GM21825 (cell line): ENCODE results near the gene TMEM175.
"Not testable (repeated sequence)": the region's sequence is repeated elsewhere in the genome, so short reads cannot be mapped to it uniquely, and the experiment has no call there.

Experiments used
- ATAC-seq: cut with Tn5 transposase; IDR thresholded peaks from one replicate; pipeline ENCODE4 v1.9.1; 2021; ENCODE audit warnings: mild to moderate bottlenecking, moderate library complexity; ENCODE audit not compliant: unreplicated experiment

The TMEM175 gene

DNA sequence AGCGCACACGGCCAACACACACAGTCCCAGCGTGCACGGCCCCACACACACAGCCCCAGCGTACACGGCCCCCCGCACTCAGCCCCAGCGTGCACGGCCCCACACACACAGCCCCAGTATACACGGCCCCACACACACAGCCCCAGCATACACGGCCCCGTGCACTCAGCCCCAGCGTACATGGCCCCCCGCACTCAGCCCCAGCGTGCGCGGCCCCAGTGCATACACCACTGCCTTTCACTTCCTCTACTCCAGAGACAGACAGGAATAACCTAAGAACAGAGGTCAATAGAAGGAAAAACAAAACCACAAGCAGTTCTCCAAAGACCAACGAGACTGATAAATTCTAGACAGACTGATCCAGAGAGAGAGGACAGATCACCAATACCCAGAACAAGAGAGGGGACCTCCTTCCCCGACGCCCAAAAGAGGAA lies 17.2 kb upstream of the TMEM175 start:
- ATAC-seq, result no peak

DNA sequence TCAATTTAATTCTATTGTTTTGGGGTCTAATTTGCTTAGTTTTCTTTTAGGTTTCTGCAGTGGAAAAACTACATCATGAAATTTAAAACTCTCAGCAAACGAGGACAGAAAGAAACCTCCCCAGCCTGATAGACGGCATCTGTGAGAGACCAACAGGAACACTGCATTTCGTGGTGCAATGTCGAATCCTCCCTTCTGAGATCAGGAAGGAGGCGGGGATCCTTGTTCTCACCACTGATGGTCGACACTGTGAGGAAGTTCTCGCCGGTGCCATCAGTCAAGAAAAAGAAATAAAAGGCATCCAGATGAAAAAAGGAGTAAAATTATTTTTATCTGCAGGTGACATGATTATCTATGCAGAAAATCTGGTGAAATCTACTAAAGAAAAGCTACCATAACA lies 16.7 kb upstream of the TMEM175 start:
- ATAC-seq, result no peak

DNA sequence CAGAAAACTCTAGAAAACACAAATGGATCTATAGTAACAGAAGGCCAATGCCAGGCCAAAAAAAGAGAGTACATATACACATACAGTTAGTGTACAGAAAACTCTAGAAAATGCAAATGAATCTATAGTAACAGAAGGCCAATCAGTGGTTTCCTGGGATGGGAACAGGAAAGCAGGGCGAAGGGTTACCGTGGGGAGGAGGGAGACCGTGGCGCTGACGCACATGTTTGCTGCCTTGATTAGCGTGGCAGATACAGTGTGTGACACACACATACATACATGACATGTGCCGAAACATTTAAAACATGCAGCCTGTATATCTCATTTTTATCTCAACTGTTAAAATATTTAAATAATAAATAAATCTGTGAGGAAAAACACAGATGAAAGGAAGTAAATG lies 14.8 kb upstream of the TMEM175 start:
- ATAC-seq, result no peak

DNA sequence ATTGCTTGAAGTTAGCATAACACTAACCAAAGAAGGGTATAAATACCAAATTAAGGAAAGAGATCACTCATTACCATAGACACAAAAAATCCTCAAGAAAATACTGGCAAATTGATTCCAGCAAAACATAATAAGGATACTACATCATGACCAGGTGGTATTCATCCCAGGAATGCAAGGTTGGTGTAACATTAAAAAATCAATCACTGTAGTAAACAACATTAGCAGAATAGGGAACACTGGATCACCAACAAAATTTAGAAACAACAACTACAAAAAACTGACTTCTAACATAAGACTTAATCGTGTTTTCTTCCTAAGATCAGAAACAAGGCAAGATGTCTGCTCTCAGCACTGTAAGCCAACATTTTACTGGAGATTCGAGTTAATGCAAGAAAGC lies 14.3 kb upstream of the TMEM175 start:
- no peak for ATAC-seq

DNA sequence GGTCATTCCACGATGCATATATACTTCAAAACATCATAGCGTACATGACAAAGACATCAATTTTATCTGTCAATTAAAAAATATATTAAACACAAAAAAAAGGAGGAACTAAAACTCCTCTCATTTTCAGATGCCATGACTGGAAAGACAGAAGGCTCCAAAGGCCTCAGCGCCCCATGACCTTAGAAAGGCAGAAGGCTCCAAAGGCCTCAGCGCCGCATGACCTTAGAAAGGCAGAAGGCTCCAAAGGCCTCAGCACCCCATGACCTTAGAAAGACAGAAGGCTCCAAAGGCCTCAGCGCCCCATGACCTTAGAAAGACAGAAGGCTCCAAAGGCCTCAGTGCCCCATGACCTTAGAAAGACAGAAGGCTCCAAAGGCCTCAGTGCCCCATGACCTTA lies 13.7 kb upstream of the TMEM175 start:
- not testable (repeated sequence) for ATAC-seq

DNA sequence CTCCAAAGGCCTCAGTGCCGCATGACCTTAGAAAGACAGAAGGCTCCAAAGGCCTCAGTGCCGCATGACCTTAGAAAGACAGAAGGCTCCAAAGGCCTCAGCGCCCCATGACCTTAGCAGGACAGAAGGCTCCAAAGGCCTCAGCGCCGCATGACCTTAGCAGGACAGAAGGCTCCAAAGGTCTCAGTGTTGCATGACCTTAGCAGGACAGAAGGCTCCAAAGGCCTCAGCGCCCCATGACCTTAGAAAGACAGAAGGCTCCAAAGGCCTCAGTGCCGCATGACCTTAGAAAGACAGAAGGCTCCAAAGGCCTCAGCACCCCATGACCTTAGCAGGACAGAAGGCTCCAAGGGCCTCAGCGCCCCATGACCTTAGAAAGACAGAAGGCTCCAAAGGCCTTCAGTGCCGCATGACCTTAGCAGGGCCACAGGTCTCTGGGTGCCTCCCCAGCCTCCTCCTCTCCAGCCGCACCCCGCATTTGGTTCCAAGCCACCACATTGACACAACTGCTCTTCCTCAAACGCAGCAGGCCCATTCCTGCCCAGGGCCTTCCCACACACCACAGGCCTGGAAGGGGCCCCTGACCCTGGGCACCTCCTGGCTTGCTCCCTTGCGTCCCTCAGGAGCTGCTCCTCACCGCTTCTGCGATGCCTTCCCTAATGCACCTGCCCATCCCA lies 13.1 kb upstream of the TMEM175 start:
- not testable (repeated sequence) for ATAC-seq

DNA sequence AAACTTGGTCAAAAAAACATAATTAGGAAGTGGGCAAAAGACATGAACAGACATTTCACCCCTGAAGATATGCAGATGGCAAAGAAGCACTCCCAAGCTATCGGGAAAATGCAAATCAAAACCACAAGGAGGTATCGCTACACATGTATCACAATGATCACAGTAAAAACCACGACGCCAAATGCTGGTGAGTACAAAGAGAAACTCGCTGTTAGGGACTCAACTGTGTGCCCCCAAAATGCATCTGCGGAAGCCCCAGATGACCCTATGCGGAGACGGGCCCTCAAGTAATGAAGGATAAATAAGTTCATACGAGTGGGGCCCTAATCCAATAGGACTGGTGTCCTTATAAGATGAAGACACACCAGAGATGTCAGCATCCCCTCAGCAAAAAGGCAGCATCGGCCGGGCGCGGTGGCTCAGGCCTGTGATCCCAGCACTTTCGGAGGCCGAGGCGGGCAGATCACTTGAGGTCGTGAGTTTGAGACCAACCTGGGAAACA lies 10.4 kb upstream of the TMEM175 start:
- peak; percentile 49 for ATAC-seq

DNA sequence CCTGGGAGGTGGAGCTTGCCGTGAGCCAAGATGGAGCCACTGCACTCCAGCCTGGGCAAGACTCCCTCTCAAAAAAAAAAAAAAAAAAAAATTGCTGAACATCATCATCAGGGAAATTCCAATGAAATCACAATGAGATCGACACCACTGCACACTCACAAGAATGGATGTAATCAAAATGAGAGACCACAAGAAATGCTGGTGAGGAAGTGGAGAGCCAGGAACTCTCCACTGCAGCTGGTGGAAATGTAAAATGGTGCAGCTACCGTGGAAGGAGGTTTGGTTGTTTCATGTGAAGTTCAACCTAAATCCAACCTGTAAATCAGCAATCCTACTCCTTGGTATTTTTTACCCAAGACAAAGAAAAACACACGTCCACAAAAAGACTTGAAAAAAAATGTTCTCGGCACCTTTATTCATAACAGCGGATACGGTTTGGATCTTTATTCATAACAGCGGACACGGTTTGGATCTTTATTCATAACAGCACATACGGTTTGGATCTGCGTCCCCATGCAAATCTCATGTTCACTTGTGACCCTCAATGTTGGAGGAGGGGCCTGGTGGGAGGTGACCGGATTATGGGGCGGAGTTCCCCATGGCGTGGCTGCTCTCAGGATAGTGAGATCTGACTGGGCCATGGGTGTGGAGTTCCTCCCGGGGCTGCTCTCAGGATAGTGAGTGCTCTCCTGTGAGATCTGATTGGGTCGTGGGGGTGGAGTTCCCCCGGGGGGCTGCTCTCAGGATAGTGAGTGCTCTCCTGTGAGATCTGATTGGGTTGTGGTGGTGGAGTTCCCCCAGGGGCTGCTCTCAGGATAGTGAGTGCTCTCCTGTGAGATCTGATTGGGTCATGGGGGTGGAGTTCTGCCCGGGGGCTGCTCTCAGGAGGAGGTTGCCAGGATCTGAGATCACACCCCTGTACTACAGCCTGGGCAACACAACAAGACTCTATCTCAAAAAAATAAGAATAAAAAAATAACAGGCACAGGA lies 7.9 kb upstream of the TMEM175 start:
- ATAC-seq, result peak; percentile 40

DNA sequence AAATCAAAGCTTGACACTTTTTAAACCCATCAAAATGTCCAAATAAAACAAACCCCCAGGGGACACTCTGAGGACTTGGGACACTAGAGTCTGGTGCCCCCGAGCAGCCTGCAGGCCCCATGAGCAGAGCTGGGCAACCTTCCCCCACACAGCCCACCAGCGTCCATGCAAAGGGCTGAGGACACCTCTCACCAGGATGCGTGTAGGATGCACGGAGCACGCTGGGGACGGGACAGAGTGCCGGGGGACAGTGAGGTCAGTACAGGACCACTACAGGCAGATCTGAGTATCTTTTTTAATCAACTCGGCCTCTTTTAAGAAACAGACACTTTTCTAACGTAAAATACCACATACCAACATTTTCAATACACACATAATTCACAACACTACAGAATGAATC lies 7.1 kb upstream of the TMEM175 start:
- ATAC-seq, result no peak

DNA sequence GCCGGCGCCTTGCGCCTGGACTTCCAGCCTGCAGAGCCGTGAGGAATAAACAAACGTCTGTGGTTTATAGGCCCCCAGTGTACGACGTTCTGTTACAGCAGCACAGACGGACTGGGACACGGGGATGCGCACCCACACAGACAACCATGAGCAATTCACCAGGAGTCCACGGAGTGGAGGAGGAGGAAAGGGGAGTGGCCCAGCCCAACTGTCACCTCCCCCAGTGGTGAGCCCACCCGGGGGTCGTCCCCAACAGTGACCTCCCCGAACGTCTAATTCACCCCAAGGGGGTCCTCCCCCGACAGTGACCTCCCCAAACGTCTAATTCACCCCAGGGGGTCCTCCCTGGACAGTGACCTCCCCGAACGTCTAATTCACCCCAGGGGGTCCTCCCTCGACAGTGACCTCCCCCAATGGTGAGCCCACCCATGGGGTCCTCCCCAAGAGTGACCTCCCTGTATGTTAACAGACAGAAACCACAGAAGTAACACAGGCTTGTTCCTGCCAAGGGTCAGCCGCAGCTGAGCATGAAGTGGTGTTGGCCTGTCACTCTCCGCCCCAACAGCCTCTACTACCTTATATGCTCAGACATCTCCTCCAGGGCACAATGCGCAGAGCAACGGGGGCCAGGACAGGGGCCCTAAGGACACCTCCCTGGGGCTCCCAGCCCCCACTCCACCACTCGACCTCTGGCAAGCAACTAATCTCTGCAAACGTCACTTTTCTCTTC lies 6.3 kb upstream of the TMEM175 start:
- ATAC-seq, result no peak

DNA sequence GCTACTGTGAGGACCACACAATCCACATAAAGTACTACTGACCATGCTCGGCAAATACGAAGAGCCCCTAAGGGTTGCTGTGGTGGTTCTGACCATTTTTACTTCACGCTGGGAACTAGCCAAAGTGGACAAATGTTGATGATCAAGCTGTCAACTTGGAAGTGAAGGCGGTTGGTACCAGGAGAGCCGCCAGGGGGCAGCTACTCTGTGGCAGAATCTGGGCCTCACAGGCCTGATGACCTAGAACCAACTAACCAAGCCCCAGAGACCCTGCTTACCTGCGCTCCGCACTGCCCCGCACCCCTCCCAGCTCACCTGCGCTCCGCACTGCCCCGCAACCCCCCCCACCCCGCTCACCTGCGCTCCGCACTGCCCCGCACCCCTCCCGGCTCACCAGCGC lies 5.7 kb upstream of the TMEM175 start:
- ATAC-seq, result no peak

DNA sequence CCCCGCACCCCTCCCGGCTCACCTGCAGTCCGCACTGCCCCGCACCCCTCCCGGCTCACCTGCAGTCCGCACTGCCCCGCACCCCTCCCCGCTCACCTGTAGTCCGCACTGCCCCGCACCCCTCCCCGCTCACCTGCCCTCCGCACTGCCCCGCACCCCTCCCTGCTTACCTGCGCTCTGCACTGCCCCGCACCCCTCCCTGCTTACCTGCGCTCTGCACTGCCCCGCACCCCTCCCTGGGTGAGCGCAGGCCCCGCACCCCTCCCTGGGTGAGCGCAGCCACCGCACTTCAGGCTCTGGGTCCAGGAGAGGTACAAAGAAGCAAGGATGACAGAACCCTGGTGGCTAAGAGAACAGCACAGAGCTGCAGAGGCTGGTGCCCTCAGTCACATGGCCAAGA lies 4.7 kb upstream of the TMEM175 start:
- ATAC-seq, result not testable (repeated sequence)

DNA sequence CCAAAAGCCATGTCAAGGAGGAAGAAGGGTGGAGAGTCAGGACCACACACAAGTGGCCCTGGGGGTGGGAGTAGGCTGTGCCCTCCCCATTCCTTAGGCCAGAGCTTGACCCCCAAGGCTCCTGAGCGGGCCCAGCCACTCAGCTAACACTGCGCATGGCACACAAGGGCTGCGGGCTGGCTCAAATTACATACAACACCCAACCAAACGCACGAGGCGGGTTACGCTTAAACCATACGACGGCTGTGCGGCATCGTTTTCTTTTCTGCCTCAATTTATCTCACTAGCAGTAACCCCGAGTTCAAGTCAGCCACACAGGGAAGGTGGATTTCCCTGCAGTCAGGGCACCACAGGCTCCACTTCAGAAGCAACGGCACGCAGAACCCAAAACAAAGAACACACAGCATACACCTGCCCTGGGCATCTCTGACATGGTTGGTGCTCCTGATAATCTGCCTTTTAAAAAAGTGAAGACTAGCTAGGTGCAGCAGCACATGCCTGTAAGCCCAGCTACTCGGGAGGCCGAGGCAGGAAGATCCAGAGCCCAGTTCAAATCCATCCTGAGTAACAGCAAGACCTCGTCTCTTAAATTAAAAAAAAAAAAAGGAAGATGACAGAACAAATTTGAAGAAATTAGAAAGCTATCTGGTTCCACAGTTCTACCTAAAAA lies 3.0 kb upstream of the TMEM175 start:
- ATAC-seq, result no peak

DNA sequence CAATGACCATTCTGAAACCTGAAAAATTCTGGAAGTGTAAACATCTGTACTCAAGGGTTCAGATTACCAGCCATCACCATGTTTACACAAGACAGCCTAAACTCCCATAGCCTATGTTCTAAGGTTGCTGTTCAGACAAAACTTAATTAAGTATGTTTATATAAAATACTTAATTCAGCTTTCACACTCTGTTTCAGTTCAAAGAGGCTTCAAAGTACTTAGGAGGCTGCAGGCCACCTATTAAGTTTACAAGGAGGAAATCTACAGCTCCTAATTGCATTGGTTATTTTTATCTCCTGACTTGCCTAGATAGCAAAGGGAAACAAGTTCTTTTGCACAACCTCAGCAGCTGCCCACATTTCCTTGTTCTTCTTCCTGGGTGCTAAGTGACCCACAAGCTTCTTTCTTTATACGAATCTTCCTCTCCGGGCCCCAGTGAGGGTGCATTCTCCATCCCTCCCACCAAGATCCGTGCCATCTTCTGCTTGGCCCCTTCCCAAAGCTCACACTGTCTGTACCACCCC lies 2.2 kb upstream of the TMEM175 start:
- no peak for ATAC-seq

DNA sequence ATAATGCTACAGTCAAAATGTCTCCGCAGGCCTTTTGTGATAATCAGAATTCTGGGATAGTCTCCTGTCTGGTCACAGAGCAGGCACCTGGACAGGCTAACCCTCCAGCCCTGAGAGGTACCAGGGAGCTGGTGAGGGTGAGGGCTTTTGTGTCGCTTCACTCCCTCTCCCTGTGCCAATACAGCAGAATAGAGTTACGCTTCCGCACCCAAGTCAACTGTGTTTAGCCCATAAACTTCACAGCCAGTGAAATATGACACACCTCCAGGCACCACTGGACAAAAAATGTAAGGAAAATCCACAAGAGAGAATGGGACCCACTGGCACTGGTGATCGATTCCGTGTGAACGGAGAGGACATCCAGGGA lies 1.4 kb upstream of the TMEM175 start:
- ATAC-seq, result no peak

DNA sequence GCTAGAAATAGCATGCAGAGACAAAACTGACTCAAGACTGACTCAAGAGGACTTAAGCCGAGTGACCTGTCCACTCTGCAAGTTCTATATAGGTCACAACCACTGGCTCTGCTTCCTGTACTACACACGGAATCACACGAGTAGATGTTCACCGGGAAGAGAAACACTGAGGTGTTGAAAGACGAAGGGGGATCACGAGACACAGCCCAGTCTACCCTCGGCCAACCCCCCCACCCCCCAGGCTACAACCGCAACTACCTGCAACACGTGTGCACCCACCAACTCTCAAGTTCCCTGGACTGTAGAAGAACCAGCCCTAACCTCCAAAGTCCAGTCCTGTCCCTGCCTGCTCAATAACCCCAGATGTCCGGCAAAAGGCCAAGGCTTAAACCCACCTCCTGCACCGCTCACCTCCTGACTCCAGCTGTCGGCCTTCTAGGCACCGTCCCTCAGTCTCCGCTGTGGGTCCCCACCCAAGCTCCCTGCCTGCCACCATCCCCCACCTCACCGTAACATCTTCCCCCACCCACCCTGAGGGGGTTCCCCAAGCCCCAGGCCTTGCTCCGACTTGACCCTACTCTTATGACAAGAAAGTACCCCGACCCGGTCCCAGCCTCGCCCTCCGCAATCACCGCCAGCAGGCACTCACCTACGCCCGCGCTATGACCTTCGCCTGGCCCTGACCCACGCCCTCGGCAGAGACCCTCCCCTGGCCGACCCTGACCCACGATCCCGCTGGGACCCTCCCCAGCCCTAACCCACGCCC lies 883 bp upstream of the TMEM175 start:
- peak; percentile 6 for ATAC-seq

DNA sequence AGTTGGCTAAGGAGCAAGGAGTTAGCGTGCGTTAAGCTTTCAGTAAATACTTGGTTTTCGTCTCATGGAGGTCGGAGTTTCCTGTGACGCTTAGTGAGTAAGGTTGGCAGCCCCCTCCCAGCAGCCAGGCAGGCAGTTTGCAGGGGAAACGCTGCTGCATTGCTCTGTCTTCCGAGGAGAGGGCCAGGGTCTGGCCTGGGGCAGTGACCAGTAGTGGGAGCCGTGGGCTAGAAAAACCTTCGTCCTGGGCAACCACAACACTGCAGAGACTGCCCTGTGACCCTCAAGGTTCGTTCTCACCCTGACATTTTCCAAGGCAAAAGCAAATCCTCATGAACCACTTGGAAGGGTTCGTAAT lies 432 bp downstream of the TMEM175 start:
- ATAC-seq, result no peak

DNA sequence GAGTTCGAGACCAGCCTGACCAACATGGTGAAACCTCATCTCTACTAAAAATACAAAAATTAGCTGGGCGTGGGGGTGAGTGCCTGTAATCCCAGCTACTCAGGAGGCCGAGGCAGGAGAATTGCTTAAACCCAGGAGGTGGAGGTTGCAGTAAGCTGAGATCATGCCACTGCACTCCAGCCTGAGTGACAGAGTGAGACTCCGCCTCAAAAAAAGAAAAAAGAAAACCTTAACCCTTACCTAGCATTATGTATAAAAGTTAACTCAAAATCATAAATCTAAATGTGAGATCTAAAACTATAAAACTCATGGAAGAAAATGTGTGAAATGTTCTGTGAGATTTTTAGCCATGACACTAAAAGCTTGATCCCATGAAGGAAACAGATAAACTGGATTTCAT lies 7.2 kb downstream of the TMEM175 start:
- ATAC-seq, result not testable (repeated sequence)

DNA sequence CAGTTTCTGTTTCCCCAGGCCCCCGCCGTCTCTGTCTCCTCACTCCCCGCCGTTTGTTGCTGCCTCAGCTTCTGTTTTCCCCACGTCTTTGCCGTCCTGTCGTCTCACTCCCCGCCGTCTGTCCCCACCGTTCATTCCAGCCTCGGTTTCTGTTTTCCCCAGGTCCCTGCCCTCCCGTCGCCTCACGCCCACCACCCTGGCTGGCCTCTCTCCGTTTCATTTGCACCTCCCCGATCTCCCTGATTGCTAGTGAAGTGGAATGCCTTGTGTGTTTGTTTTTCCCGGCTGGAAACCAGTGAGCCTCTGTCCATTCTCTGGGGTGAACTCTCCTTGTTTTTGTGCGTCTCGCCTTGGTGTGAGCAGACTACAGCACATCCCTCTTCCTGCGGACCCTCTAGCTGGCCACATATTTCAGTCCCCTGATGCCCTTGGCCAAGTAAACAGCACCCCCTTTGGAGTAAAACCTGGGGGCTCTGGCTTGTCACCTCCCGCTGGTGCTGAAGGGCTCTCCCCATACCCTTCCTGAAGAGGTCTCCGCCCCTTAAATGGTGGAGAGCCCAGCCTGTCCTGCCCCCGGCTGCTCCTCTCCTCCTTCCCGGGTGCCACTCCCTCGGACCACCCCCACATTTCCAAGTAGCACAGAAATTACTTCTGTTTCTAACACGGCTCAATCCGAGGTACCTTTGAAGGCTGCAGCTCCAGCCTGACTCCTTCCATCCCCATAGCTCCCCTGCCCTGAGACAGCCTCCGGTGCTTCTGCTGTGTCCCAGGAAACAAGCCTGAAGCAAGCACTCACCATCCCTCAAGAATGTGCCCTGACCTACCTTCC lies 13.2 kb downstream of the TMEM175 start:
- ATAC-seq, result no peak
